Stimulated activated CD8-positive, alpha-beta memory T cell treated with anti-CD3 and anti-CD28 coated beads, Interleukin-15, amount 100 ng/mL, for 1 hour (primary cell): ENCODE measurements around the gene ACSM3.
"Not testable (repeated sequence)": the region's sequence is repeated elsewhere in the genome, so short reads cannot be mapped to it uniquely, and the experiment has no call there.

Experiments
- DNase-seq: peaks from one replicate; pipeline ENCODE4 v3.0.0-alpha.2; 2020; ENCODE audit warnings: low read depth

ACSM3 gene

DNA sequence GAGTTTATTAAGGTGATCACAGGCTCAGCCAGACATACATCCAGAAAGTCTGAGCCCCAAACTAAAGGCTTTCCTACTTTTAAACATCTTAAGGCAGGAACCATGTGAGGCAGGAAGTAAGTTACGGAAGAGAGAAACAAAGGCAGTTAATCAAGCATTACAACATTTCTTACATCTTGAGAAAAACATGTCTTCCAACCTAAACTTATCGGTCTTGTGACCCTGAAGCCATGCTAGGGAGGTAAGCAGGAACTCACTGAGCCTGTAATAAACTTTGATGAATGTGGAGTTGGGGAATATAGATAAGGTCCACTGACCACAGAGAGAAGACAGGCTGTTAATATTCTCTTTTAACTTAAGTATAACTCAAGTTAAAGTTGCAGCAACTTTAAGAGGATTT lies 3.5 kb upstream of the ACSM3 start:
- DNase-seq = no peak

DNA sequence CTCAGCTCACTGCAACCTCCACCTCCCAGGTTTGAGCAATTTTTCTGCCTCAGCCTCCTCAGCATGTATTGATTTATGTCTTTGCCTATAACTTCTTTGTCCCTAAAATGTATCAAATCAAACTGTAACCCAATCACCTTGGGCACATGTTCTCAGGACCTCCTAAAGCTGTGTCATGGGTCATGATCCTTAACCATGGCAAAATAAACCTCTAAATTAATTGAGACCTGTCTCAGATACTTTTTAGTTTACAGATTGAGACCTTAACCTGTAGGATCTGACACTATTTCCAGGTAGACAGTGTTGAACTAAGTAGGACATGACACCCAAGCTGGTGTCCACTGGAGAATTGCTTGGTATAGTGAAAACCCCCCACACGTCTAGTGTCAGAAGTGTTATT lies 2.6 kb upstream of the ACSM3 start:
- no peak for DNase-seq

DNA sequence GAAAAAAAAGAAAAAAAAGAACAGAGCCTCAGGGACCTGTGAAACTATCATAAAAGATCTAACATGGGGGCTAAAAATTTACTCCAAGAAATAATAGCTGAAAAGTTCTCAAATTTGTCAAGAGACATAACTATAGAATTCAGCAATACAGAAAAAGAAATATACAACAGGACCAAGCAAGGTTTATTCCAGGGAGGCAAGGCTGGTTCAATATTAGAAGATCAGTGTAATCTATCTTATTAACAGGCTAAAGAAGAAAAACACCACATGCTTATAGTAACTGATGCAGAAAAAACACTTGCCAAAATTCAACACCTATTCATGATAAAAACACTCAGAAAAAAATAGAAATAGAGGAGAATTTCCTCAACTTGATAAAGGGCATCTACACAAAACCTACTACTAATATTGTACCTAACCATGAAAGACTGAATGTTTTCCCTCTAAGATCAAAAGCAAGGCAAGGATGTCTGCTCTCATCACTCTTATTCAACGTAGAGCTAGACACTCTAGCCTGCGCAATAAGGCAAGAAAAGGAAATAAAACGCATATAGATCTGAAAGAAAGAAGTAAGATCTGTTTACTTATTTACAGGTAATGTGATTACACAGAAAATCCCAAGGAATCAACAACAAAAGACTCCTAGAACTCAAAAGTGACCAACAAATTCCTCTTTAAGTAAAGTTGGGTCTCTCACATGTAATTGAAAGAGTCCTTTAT lies 1.2 kb upstream of the ACSM3 start:
- DNase-seq = no peak

DNA sequence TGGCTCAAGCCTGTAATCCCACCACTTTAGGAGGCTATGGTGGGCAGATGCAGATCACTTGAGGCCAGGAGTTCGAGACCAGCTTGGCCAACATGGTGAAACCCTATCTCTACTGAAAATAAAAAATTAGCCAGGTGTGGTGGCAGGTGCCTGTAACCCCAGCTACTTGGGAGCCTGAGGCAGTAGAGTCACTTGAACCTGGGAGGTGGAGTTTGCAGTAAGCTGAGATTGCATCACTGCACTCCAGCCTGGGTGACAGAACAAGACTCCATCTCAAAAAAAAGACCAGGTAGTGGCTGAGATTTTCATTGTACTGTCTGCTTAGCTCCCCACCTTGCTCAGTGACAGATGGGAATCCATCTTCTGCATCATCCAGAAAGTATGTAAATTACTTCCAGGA lies 634 bp downstream of the ACSM3 start:
- DNase-seq = not testable (repeated sequence)

DNA sequence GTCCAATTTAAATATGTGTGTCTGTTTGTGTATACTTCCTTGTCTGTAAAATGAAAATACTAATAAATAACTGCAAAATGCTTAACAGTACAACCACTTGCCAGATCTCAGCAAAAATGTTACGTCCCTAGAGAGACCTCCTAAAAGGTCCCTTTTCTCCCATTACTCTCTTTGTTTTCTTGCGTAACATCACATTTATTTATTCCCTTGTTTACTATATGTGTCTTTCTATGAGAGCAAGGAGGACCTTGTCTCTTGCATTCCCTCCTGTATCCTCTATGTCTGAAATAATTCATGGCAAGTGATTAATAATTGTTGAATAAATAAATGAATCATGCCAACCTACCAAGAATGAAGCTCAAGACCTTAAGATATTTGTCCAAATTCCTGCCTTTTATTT lies 1.9 kb downstream of the ACSM3 start:
- DNase-seq = no peak

DNA sequence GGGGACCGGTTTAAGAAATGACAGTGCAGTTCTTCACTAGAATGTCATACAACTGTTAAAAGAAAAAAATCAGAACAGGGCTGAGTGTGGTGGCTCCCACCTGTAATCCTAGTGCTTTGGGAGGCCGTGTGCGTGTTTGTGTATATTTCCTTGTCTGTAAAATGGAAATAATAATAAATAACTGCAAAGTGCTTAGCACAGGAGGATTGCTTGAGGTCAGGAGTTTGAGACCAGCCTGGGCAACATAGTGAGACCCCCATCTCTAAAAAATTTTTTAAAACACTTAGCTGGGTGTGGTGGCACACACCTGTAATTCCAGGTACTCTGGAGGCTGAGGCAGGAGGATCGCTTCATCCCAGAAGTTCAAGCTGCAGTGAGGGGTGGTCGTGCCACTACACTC lies 2.5 kb downstream of the ACSM3 start:
- DNase-seq = no peak

DNA sequence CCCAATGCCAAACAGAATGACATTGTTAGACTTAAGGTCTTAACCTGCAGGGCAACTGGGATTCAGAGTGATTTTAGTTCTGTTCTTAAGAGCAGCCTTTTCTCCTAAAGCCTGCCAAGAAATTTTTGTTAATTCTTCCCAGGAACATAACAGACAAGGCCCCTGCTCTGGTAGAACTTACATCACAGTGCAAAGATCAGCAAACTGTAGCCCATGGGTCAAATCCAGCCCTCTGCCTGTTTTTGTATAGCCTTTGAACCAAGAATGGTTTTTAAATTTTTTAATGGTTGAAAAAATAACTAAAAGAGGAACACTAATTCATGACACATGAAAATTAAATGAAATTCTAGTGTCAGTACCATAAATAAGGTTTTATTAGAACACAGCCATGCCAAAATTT lies 3.8 kb downstream of the ACSM3 start:
- DNase-seq = no peak

DNA sequence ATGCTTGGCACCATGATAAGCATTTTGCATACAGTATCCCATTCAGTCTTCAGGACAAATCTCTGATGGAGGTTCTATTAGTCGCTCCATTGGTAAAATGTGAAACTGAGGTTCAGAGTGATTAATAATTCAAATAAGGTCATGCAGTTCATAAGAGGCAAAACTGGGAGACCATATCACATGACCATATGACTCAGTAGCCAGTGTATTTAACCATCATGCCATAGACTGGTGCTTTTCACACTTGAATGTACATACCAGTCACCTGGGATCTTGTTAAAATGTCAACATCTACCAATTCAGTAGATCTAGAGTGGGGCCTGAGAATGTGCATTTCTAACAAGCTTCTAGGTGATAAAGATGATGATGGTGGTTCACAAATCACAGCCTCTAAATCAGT lies 4.3 kb downstream of the ACSM3 start:
- no peak for DNase-seq

DNA sequence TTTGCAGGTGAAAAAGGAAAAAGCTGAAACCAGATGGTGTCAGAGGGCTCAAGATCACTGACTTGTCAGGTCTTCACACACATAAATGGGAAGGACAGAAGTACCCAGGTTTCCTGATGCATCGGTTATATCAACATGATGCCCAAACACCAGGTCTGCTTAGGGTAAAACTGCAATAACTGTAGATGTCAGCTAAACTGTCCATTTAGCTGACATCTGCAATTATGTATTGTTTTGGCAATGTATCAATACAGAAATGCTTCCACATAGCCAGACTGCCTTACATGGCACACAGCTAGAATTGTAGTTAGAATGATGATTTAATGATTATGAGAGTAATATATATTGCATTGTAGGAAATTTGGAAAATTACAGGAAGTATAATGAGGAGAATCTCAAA lies 5.0 kb downstream of the ACSM3 start:
- no peak for DNase-seq

DNA sequence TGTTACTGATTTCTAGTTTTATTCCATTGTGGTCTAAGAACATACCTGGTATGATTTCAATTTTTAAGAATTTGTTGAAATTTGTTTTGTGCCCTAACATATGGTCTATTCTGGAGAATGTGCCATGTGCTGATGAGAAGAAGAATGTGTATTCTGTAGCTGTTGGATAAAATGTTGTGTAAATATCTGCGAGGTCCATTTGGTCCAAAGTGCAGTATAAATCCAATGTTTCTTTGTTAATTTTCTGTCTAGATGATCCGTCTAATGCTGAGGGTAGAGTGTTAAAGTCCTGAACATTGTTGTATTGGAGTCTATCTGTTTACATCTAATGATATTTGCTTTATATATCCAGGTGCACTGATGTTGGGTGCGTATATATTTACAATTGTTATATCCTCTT lies 9.9 kb downstream of the ACSM3 start:
- DNase-seq = no peak

DNA sequence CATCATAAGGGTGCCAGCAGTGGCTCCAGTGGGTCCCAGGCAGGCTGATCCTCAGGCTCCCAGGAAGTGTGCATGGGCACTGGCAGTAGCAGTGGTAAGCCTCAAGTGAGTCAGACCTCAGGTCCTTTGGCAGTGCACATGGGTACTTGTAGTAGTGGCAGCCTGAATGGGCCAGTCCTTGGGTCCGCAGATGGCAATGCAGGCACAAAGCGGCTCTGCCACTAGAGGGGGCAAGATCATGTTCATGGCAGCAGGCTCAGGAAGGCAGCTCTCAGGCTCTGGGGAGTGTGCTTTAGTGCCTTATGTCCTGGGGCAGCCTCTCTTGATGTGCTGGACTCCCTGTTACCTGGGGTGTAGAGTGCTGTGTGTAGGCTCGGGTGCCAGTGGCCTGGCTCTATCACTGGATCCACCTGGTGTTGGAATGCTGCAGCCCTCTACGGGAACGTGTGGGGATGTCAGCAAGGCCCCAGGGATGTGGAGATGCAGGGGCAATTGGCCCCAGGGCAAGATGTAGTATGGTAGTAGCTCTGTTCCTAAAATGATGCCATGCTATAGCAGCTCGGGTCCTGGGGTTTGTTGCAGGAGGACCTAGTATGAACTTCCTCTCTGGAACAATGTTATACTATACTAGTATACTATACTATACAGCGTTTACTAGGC lies 11.0 kb downstream of the ACSM3 start:
- DNase-seq = peak; percentile 16

DNA sequence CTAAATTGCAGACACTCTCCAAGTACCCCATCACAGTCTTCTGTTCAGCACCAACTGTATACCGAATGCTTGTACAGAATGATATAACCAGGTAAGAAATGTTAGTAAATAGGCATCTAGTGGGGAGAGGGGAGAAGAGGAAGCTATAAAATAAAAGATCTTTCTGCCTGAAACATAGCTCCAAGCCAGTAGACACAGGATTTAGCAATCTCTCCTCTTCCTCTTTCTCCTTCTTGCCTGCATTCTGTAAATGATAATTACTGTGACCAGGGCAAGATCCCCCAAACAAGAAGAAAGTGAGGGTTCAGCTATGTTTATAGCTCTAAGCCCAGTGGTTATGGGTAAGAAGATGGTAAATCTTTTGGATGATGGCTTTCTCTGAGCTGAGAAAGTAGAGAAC lies 17.9 kb downstream of the ACSM3 start:
- no peak for DNase-seq

DNA sequence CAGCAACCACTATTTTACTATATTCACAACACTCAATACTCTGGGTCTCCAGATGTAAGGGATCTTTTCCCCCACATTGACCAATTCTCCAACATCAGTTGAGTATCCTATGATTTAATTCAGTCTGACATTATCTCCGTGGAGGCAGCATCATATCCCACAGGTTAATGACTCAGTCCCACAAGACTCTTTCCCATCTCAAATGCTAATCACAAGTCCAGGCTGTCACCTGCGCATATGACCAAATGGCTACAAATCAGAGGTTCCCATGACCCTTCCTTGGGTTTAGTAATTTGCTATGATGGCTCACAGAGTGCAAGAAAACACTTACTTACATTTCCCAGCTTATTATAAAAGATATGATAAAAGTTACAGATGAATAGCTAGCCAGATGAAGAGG lies 18.7 kb downstream of the ACSM3 start:
- DNase-seq = no peak

DNA sequence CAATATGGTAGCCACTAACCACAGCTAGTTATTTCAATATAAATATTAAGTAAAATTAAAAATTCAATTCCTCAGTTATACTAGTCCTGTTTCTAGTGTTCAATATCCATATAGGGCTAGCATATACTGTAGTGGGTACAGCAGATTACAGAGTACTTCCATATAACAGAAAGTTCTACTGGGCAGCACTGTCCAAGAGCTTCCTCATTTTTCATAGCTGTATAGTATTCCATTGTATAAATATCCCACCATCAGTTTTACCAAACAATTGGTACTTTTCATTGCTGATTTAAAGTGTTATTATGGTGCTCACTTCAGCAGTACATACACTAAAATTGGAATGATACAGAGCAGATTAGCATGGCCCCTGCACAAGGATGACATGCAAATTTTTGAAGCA lies 20.4 kb downstream of the ACSM3 start:
- DNase-seq = no peak

DNA sequence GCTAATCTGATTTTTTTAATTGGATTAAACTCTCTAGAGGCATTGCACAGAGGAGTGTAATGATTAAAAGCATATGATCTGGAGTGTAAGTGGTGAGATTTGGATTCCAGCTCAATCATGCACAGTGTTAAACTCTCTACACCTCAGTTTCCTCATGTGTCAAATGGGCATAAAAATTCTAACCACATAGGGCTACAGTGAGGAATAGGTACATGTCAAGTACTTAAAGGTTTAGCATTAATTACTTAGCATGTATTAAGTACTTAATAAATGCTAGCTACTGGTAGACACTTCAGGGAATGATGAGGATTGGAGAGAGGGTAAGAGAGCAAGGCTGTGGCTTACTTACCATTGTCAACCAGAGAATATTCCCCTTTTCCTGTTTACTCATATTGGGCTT lies 25.3 kb downstream of the ACSM3 start:
- no peak for DNase-seq

DNA sequence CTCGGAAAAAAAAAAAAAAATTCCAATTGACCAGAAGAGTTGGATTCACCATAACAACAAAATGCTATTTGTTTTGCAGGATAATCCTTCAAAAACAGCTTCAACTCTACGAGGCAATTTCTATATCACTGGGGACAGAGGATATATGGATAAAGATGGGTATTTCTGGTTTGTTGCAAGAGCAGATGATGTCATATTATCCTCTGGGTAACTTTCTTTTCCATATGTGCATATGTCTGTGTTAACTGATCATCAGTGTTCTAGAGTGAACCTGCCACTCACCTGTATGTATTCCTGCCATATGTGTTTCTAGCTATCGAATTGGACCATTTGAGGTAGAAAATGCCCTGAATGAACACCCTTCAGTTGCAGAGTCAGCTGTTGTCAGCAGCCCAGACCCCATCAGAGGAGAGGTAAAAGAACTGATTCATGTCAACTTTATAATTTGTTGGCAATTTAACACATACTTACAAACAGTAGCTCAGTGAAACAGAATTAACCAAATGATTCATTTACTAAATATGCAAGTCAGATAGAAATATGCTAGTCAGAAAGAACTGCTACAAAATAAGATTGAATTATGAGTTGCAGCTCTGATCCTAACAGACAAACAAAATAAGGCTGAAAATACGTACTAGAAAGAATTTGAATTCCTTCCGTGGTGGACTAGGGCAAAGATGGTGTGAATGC lies 28.3 kb downstream of the ACSM3 start:
- DNase-seq = no peak

DNA sequence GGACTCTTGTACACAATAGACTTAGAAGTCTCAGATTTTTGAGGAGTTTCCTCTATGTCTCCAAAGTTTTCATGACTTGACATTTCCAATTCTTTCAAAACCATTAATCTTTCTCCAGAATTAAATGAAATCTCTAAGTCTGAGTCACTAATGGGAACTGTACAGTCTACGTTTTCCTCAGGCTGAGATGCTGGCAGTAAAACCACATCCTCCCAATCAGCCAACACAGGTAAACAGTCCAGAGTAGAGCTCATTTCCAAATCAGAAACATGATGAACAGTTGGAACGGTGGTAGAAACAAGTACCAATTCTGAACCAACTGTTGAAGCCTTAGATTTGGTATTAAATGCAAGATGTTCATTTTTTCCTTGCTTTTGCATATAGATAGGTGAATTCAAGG lies 34.5 kb downstream of the ACSM3 start:
- DNase-seq = no peak

DNA sequence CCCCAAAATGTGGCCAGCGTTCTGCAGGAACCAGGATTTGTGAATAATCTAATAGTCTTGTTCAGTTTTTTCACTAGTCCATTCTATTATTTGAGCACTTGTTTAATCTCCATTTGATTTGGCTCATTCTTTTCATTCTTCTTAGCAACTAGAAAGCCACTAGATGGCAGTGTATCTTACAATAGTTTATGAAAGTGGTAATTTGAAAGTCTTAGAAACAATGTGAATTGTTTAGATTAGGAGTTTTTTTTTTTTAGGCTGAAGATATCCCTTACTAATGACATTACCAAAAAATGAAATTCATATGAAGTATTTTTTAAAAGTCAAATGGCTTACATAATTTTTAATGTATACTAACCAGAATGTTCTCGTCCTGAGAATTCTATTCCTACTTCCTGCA lies 35.8 kb downstream of the ACSM3 start:
- no peak for DNase-seq

DNA sequence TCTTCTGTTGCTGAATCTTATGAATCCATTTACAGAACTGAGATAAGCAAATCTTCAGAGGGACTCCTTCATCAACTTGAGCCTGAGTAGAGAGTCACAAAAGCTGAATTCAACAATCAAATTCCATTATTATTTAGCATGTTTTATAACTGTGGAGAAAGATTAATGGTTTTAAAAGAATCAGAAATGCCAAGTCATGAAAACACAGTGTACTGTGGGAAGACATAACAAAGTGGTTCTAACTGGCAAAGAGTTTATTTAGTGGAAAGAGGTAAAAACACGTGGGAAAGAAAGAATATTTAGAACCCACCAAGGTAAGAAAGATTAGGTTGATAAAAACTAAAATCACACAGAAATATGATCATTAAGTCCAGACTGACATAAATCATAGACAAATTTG lies 37.5 kb downstream of the ACSM3 start:
- no peak for DNase-seq

DNA sequence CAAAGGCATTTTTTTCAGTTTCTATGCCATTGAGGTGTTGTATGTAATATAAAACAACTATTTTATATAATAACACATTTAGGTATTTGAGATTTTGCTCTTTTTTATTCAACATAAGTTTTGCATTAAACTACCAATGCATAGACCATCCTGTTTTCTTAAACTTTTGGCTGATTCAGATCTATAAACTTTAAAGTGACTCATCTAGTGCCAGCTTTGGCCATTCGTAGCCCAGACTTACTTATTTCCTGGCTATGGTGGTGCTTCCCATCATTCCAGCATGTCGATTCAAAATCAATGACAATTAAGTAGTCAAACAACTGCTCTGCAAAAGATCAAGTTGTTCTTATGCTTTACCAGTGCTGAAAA lies 39.4 kb downstream of the ACSM3 start:
- DNase-seq = no peak

DNA sequence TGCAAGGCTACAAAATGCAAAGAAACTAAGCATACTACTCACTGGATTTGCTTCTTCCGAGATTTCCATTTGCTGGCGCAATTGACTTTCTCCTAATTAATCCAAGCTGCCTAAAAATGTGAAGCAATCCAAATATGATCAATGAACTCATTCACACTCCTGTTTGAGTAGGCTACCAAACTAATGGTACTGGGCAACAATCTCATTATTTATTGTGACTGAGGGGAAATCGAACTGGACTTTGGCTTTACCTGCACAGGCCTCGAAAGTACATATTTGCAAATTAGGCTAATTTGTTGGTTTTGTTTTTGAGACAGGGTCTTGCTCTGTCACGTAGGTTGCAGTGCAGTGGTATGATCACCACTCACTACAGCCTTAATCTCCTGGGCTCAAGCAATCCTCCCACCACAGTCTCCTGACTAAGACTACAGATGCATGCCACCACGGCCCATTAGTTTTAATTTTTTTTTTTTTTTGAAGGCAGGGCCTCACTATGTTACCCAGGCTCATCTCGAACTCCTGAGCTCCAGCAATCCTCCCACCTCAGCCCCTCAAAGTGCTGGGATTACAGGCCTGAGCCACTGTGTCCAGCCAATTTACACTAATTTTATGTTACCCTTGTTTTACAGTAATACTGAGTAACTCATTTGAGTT lies 39.9 kb downstream of the ACSM3 start:
- DNase-seq = no peak

DNA sequence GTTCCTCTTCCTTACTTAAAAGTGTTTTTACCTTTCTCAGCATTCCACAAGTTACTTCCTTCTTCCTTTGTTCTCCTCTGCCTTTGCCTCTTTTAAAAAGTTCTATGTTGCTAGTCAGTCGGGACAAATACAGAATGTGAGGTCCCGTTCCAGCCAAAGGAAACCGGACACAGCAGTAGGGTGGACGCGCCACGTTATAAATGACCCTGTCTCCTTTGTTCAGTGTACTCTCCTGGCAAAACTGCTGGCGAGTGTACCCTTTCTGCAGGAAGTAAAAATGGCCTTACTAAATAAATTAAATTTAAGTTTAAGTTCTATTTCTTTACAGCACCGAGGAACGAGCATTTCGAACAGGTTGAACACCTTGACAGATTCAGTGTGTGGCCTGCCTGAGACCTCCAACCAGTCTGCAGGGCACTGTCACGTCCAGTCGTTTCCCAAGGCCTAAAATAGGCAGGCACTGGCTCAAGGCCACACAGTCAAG lies 41.9 kb downstream of the ACSM3 start:
- DNase-seq = not testable (repeated sequence)
